ENCODE data around the gene EIF2S2.

- TF ChIP-seq POLR2A (IDR thresholded peaks at IDR 0.05; ENCODE audit: low read length) = no peak
- no peak for TF ChIP-seq GATA1 (IDR thresholded peaks at IDR 0.05; ENCODE audit: low read depth, low read length)
Observed at GRCh38 chr20:34115232-34115631, 3.2 kb upstream of the EIF2S2 start.

All from erythroblast (primary cell).